HEK293 (cell line): ENCODE data around the gene HECTD3.

ENCODE experiments used
- BCL6B ChIP-seq: fragments of 450-650 bp; formaldehyde crosslinking; IDR thresholded peaks from 2 replicates; pipeline ENCODE4 v1.5.1; 2017; ENCODE audit warnings: missing biosample characterization, missing genetic modification characterization
- EGR2 ChIP-seq: fragments of 450-650 bp; formaldehyde crosslinking; IDR thresholded peaks from 2 replicates; pipeline ENCODE4 v1.5.1; 2016; ENCODE audit warnings: low read depth, missing biosample characterization, missing genetic modification characterization
- GLIS2 ChIP-seq: fragments of 450-650 bp; formaldehyde crosslinking; IDR thresholded peaks from 2 replicates; pipeline ENCODE4 v1.5.1; 2016; ENCODE audit warnings: missing biosample characterization, missing genetic modification characterization
- KLF9 ChIP-seq: fragments of 450-650 bp; formaldehyde crosslinking; IDR thresholded peaks from 2 replicates; pipeline ENCODE4 v1.5.1; 2016; ENCODE audit warnings: missing biosample characterization, missing genetic modification characterization, low read depth
- TSHZ1 ChIP-seq: fragments of 450-650 bp; formaldehyde crosslinking; IDR thresholded peaks from 2 replicates; pipeline ENCODE4 v1.5.1; 2016; ENCODE audit warnings: missing biosample characterization, missing genetic modification characterization, borderline replicate concordance
- ZBTB10 ChIP-seq: fragments of 450-650 bp; formaldehyde crosslinking; IDR thresholded peaks from 2 replicates; pipeline ENCODE4 v1.5.1; 2016; ENCODE audit warnings: missing biosample characterization, missing genetic modification characterization
- ZBTB26 ChIP-seq: fragments of 450-650 bp; formaldehyde crosslinking; optimal IDR thresholded peaks from 2 replicates; pipeline ENCODE3; 2016; ENCODE audit warnings: missing biosample characterization, mild to moderate bottlenecking, missing genetic modification characterization
- ZBTB48 ChIP-seq: fragments of 450-650 bp; formaldehyde crosslinking; IDR thresholded peaks from 2 replicates; pipeline ENCODE4 v1.5.1; 2016; ENCODE audit warnings: missing biosample characterization, missing genetic modification characterization
- ZFP69B ChIP-seq: fragments of 450-650 bp; formaldehyde crosslinking; IDR thresholded peaks from 2 replicates; pipeline ENCODE4 v1.5.1; 2016; ENCODE audit warnings: missing biosample characterization, missing genetic modification characterization
- ZNF174 ChIP-seq: fragments of 450-650 bp; formaldehyde crosslinking; IDR thresholded peaks from 2 replicates; pipeline ENCODE4 v1.5.0; 2017; ENCODE audit warnings: missing biosample characterization, mild to moderate bottlenecking, missing genetic modification characterization
- ZNF175 ChIP-seq: fragments of 450-650 bp; formaldehyde crosslinking; IDR thresholded peaks from 2 replicates; pipeline ENCODE4 v1.5.1; 2016; ENCODE audit warnings: missing biosample characterization, missing genetic modification characterization
- ZNF391 ChIP-seq: fragments of 450-650 bp; formaldehyde crosslinking; IDR thresholded peaks from 2 replicates; pipeline ENCODE4 v1.5.1; 2016; ENCODE audit warnings: low read depth, missing biosample characterization, missing genetic modification characterization, borderline replicate concordance
- ZNF394 ChIP-seq: fragments of 450-650 bp; formaldehyde crosslinking; IDR thresholded peaks from 2 replicates; pipeline ENCODE4 v1.5.1; 2016; ENCODE audit warnings: missing biosample characterization, missing genetic modification characterization, mild to moderate bottlenecking, moderate library complexity, borderline replicate concordance
- ZNF398 ChIP-seq: fragments of 450-650 bp; formaldehyde crosslinking; IDR thresholded peaks from 2 replicates; pipeline ENCODE4 v1.5.1; 2017; ENCODE audit warnings: missing biosample characterization, missing genetic modification characterization
- ZNF48 ChIP-seq: fragments of 450-650 bp; formaldehyde crosslinking; IDR thresholded peaks from 2 replicates; pipeline ENCODE4 v1.5.1; 2016; ENCODE audit warnings: missing biosample characterization, missing genetic modification characterization
- ZNF549 ChIP-seq: fragments of 450-650 bp; IDR thresholded peaks from 2 replicates; pipeline ENCODE4 v1.5.1; 2018; ENCODE audit warnings: missing biosample characterization, missing genetic modification characterization, mild to moderate bottlenecking, inconsistent platforms, moderate library complexity
- ZNF626 ChIP-seq: fragments of 450-650 bp; sonication (Bioruptor Pico); formaldehyde crosslinking; IDR thresholded peaks from 2 replicates; pipeline ENCODE4 v1.5.1; 2018; ENCODE audit warnings: missing biosample characterization, missing genetic modification characterization, inconsistent platforms

HECTD3 gene

GRCh38 chr1:45012639-45013278, 1.6 kb upstream of the HECTD3 start (continued):
- no peak for TF ChIP-seq TSHZ1 (tag by site-specific recombination)
- no peak for TF ChIP-seq ZNF48 (tag by site-specific recombination)
- no peak for TF ChIP-seq KLF9 (tag by site-specific recombination)
- TF ChIP-seq ZNF175: no peak
- TF ChIP-seq ZBTB10: no peak
- TF ChIP-seq ZNF174 (tag by site-specific recombination): no peak
- no peak for TF ChIP-seq ZFP69B (tag by site-specific recombination)
- TF ChIP-seq EGR2 (tag by site-specific recombination): peak; percentile 76
- TF ChIP-seq ZNF626 (tag by site-specific recombination): no peak
- TF ChIP-seq GLIS2 (tag by site-specific recombination): peak; percentile 40; the same call in 1 of the 2 replicates
- no peak for TF ChIP-seq ZNF394
- TF ChIP-seq ZNF549: no peak
- TF ChIP-seq ZNF398: peak; percentile 38; the same call in 1 of the 2 replicates
- TF ChIP-seq ZNF391 (tag by site-specific recombination): no peak
- TF ChIP-seq ZBTB26: no peak
- no peak for TF ChIP-seq BCL6B
- no peak for TF ChIP-seq ZBTB48 (tag by site-specific recombination)
